GM12891 (cell line): Measurements from ENCODE around the gene KCP.

Experiments
- DNase-seq: peaks from one replicate; pipeline ENCODE4 v3.0.0; 2011; ENCODE audit warnings: low spot score; ENCODE audit not compliant: insufficient read length
- FAIRE-seq: peaks from 2 replicates; lab custom pipeline; 2011; peaks lifted over from hg19 to GRCh38; lab: Jason Lieb, UNC
- PAX5 ChIP-seq: IDR thresholded peaks from 2 replicates; pipeline ENCODE4 v1.6.1; 2011; ENCODE audit warnings: low read length, moderate library complexity, mild to moderate bottlenecking; ENCODE audit not compliant: insufficient read depth, severe bottlenecking
- POLR2A ChIP-seq: IDR thresholded peaks from 2 replicates; pipeline ENCODE4 v1.6.1; 2011; ENCODE audit warnings: low read depth, low read length, control low read depth
- POLR2AphosphoS5 ChIP-seq: IDR thresholded peaks from 2 replicates; pipeline ENCODE4 v1.6.1; 2011; ENCODE audit warnings: low read depth, low read length, control low read depth
- POU2F2 ChIP-seq: IDR thresholded peaks from 2 replicates; pipeline ENCODE4 v1.6.1; 2011; ENCODE audit warnings: low read depth, mild to moderate bottlenecking, control low read depth, low read length, moderate library complexity
- SPI1 ChIP-seq: IDR thresholded peaks from 2 replicates; pipeline ENCODE4 v1.6.1; 2011; ENCODE audit warnings: low read depth, low read length, control low read depth
- TAF1 ChIP-seq: IDR thresholded peaks from 2 replicates; pipeline ENCODE4 v1.6.1; 2011; ENCODE audit warnings: low read depth, low read length, control low read depth

Gene KCP

DNA sequence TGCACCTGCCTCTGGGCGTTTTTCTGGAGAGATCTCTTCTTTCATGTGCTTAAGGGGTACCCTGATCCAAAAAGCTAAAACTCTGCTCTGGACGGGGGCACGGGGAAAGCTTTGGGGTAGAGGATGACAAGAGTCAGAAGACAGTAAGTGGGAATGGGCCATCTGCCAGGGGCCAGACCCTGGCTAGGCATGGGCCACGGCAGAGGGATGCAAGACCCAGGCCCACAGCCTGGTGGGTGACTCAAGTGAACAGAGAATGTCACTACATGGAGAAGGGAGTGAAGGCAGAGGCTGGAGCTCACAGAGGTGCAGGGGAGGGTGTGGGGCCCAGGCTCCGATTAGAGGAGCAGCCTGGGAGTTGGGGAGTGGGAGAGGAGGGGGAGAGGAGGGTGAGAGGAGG, 65.0 kb downstream of the KCP start:
- TF ChIP-seq TAF1 (no peak), POLR2AphosphoS5 (no peak), POLR2A (no peak), SPI1 (no peak), PAX5 (no peak), POU2F2 (no peak)
- DNase-seq (no peak), FAIRE-seq (no peak)

DNA sequence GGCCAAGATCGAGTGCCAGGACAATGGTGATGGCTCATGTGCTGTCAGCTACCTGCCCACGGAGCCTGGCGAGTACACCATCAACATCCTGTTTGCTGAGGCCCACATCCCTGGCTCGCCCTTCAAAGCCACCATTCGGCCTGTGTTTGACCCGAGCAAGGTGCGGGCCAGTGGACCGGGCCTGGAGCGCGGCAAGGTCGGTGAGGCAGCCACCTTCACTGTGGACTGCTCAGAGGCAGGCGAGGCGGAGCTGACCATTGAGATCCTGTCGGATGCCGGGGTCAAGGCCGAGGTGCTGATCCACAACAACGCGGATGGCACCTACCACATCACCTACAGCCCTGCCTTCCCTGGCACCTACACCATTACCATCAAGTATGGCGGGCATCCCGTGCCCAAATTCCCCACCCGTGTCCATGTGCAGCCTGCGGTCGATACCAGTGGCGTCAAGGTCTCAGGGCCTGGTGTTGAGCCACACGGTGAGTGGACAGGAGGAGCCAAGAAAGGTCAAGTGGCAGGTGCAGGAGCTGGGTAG, 65.7 kb downstream of the KCP start:
- FAIRE-seq, result no peak

DNA sequence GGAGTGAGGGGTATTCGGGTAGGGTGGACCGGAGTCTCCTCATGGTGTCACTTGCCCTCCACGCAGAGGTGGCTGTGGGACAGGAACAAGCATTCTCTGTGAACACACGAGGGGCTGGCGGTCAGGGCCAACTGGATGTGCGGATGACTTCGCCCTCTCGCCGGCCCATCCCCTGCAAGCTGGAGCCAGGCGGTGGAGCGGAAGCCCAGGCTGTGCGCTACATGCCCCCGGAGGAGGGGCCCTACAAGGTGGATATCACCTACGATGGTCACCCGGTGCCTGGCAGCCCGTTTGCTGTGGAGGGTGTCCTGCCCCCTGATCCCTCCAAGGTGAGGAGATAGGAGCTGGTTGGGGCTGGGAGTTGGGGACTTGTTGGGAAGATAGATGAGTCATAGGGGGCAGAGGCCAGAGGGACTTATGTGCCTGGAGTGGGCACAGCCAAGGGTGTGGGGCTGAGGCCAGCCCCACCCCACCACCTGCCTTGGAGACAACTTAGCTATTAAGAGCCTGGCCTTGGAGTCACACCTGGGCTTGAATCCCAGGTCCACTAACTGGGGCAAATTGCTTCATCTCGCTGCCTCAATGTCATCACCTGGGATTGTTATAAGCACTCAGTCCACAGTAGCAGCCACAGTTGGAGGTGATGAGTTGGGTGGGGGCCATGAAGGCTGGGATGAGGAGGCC, 66.4 kb downstream of the KCP start:
- FAIRE-seq (no peak), DNase-seq (no peak)
- TF ChIP-seq POLR2A, result no peak
- TF ChIP-seq POLR2AphosphoS5, result no peak
- no peak for TF ChIP-seq TAF1
- TF ChIP-seq SPI1, result no peak
- no peak for TF ChIP-seq POU2F2
- no peak for TF ChIP-seq PAX5

More for the DNA sequence above, 65.7 kb downstream of the KCP start:
- TF ChIP-seq POLR2AphosphoS5, result no peak
- no peak for TF ChIP-seq POLR2A
- no peak for TF ChIP-seq PAX5
- no peak for TF ChIP-seq TAF1
- TF ChIP-seq POU2F2, result no peak
- no peak for DNase-seq

DNA sequence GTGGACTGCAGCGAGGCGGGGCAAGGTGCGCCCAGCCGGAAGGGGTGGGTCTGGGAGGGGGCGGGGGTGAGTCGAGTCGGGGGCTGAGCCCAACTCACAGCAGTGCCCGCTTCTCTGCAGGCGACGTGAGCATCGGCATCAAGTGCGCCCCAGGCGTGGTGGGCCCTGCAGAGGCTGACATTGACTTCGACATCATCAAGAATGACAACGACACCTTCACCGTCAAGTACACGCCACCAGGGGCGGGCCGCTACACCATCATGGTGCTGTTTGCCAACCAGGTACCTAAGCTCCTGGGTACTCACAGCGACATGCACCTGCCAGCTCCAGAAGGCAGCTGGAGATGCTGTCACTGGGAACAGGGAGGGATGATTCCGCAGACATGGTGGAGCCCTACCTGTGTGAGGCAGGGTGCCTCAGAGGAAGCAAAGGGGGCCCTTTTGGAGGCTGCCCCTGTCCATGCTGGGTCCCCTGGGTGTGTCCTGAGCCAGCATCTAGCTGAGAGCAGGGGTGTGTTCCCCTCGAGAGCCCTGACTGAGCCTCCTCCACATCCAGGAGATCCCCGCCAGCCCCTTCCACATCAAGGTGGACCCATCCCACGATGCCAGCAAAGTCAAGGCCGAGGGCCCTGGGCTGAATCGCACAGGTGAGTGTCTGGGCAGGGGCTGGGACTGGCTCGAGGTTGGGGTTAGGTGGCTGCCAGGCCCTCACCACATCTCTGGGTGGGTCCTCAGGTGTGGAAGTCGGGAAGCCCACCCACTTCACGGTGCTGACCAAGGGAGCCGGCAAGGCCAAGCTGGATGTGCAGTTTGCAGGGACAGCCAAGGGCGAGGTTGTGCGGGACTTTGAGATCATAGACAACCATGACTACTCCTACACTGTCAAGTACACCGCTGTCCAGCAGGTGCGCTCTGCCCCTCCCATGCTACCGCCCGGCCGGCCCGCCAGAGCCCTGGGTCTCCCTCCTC, 67.6 kb downstream of the KCP start:
- DNase-seq (no peak), FAIRE-seq (no peak)
- no peak for TF ChIP-seq POLR2A
- TF ChIP-seq PAX5, result no peak
- TF ChIP-seq SPI1, result no peak
- no peak for TF ChIP-seq POLR2AphosphoS5
- no peak for TF ChIP-seq TAF1
- TF ChIP-seq POU2F2, result no peak

DNA sequence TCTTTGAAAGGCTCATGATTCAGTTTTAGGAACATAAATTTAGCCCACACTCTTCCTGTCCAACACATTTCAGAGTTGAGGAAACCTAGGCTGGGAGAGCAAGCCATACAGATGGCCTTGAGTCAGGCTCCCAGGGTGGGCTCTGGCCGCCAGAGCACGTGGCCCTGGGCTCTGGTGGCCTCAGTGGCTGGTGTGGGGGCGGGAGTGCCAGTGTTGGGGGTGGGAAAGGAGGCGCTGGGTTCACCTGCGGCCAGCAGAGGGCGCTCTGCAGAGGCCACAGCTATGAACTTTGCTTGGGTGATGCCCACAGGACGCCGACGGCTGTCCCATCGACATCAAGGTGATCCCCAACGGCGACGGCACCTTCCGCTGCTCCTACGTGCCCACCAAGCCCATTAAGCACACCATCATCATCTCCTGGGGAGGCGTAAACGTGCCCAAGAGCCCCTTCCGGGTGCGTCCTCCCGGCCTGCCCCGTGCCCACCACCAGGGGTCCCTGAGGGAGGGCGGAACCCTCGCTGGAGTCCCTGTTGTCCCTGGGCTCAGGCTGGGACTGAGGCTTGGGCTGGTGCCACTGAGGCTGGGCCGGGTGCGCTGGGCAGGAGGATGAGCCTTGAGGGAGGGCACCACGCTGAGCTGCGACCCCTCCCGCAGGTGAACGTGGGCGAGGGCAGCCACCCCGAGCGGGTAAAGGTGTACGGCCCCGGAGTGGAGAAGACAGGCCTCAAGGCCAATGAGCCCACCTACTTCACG, 68.4 kb downstream of the KCP start:
- peak; percentile 93 for DNase-seq
- FAIRE-seq, result peak; percentile 91
- no peak for TF ChIP-seq SPI1
- no peak for TF ChIP-seq PAX5
- no peak for TF ChIP-seq POU2F2
- TF ChIP-seq TAF1, result no peak
- no peak for TF ChIP-seq POLR2AphosphoS5
- TF ChIP-seq POLR2A, result no peak

DNA sequence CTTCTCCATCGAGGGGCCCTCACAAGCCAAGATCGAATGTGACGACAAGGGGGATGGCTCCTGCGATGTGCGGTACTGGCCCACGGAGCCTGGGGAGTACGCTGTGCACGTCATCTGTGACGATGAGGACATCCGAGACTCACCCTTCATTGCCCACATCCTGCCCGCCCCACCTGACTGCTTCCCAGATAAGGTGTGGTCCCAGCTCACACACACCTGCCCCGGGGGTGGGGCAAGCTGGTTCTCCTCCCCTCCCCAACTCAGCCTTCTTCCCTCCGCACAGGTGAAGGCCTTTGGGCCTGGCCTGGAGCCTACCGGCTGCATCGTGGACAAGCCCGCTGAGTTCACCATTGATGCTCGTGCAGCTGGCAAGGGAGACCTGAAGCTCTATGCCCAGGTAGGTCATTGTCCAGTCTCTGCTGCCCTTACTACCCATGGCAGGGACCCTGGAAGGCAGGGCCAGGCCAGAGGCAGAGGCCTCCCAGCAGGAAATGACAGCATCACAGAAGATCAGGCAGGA, 69.3 kb downstream of the KCP start:
- no peak for DNase-seq
- TF ChIP-seq TAF1, result no peak
- TF ChIP-seq SPI1, result no peak
- no peak for TF ChIP-seq PAX5
- no peak for TF ChIP-seq POU2F2
- no peak for TF ChIP-seq POLR2A
- TF ChIP-seq POLR2AphosphoS5, result no peak
- FAIRE-seq, result peak; percentile 76

DNA sequence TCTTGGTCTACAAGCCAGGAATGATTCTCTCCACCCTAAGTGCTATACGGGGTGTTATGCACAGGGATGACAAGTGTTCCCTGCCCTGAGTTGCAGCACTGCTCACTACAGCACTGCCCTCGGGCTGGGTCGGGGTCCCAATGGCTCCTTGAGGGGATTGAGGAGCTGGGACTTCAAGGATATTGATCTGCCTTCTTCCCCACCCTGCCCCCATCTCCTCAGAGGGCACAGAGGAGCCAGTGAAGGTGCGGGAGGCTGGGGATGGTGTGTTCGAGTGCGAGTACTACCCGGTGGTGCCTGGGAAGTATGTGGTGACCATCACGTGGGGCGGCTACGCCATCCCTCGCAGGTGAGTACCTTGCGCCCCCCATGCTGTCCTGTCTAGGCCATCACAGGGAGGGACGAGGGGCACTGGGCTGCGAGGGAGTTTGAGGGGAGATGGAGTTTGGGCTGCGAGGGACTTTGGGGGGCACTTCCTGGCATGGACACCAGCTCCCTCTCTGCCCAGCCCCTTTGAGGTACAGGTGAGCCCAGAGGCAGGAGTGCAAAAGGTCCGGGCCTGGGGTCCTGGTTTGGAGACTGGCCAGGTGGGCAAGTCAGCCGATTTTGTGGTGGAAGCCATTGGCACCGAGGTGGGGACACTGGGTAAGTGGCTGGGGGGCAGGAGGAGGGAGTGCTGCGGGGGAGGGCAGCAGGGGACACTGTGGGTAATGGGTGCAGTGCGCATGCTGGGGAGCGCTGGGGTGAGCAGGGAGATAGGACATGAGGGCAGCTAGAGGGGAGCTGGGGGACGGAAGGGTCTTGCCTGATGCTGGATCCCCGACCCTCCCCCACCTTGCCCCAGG, 70.0 kb downstream of the KCP start:
- no peak for TF ChIP-seq SPI1
- no peak for TF ChIP-seq PAX5
- TF ChIP-seq TAF1, result no peak
- no peak for TF ChIP-seq POU2F2
- TF ChIP-seq POLR2AphosphoS5, result no peak
- no peak for TF ChIP-seq POLR2A
- DNase-seq (no peak), FAIRE-seq (no peak)

DNA sequence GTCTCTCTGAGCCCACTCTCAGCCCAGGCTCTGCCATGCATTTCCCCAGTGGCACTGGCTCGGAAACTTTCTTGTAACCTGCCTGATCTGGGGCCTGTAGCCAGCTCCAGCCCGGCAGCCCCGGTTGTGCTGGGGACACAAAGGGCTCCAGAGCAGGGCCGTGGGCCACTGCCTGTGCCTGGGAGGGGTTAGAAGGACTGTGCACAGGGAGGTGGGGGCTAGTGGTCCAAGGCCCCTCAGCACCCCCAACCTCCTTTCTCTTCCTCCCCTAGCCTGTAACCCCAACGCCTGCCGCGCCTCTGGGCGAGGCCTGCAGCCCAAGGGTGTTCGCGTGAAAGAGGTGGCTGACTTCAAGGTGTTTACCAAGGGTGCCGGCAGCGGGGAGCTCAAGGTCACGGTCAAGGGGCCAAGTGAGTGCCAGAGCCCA, 70.7 kb downstream of the KCP start:
- FAIRE-seq, result no peak
- TF ChIP-seq POLR2AphosphoS5 (no peak), SPI1 (no peak), POU2F2 (no peak), POLR2A (no peak), TAF1 (no peak)

More for the DNA sequence above, 70.7 kb downstream of the KCP start:
- DNase-seq, result no peak
